HL-60 (cell line): ENCODE data around the gene EMP2.

Experiments
- DNase-seq, 2 experiments: peaks; one replicate each; pipeline ENCODE4 v3.0.0-alpha.2; 2010 to 2020; ENCODE audit warnings: low read depth in 1 of 2, low spot score in 1 of 2
- H3K27ac ChIP-seq: fragments of 250-450 bp; sonication (Bioruptor Pico); replicated peaks from 2 replicates; pipeline ENCODE4 v1.5.1; 2020; ENCODE audit warnings: mild to moderate bottlenecking, moderate library complexity
- H3K27me3 ChIP-seq: fragments of 250-450 bp; sonication (Bioruptor Pico); 2 replicates; pipeline ENCODE4 v1.5.1; 2021; ENCODE audit warnings: mild to moderate bottlenecking, moderate library complexity; ENCODE audit not compliant: insufficient read depth, poor library complexity, severe bottlenecking
- H3K4me3 ChIP-seq: replicated peaks from 2 replicates; pipeline ENCODE4 v1.5.1; 2011; ENCODE audit warnings: mild to moderate bottlenecking, control low read depth, low read length; ENCODE audit not compliant: insufficient read depth
- GABPA ChIP-seq: IDR thresholded peaks from 2 replicates; pipeline ENCODE4 v1.6.1; 2012; ENCODE audit warnings: low read depth
- POLR2AphosphoS5 ChIP-seq: IDR thresholded peaks from 2 replicates; pipeline ENCODE4 v1.6.1; 2012; ENCODE audit warnings: low read depth
- SPI1 ChIP-seq: IDR thresholded peaks from 2 replicates; pipeline ENCODE4 v1.6.1; 2012; ENCODE audit warnings: low read depth, mild to moderate bottlenecking, borderline replicate concordance
- TF ChIP-seq, protein P1 (sequence below): IDR thresholded peaks from one replicate; pipeline ENCODE4 v1.5.1; 2011; ENCODE audit warnings: low read length, control low read depth, inconsistent platforms; ENCODE audit not compliant: insufficient read depth
- TF ChIP-seq, protein P2 (sequence below): IDR thresholded peaks from 2 replicates; pipeline ENCODE4 v1.6.1; 2012; ENCODE audit warnings: low read depth; ENCODE audit not compliant: insufficient replicate concordance

EMP2 gene

DNA sequence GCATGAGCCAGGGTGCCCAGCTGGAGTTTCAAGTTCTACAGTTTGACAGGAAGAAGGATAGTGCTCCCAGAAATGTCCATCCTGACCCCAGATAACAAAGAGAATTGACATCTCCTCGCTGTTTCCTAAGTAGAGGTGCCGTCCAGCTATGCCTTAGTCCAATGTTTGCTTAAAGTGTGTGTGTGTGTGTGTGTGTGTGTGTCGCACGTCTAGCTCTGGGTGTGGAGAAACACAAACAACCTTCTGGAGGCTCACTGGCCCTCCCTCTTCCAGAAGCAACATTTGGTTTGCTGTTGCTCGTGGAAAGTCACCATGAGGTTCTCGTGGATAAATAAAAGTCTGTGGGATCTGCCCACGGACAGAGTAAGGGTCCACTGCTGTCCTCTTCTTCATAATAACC lies 22.1 kb downstream of the EMP2 start:
- TF ChIP-seq, protein P1, sequence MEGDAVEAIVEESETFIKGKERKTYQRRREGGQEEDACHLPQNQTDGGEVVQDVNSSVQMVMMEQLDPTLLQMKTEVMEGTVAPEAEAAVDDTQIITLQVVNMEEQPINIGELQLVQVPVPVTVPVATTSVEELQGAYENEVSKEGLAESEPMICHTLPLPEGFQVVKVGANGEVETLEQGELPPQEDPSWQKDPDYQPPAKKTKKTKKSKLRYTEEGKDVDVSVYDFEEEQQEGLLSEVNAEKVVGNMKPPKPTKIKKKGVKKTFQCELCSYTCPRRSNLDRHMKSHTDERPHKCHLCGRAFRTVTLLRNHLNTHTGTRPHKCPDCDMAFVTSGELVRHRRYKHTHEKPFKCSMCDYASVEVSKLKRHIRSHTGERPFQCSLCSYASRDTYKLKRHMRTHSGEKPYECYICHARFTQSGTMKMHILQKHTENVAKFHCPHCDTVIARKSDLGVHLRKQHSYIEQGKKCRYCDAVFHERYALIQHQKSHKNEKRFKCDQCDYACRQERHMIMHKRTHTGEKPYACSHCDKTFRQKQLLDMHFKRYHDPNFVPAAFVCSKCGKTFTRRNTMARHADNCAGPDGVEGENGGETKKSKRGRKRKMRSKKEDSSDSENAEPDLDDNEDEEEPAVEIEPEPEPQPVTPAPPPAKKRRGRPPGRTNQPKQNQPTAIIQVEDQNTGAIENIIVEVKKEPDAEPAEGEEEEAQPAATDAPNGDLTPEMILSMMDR, result no peak
- TF ChIP-seq GABPA (no peak), SPI1 (no peak), POLR2AphosphoS5 (no peak)
- TF ChIP-seq, protein P2, sequence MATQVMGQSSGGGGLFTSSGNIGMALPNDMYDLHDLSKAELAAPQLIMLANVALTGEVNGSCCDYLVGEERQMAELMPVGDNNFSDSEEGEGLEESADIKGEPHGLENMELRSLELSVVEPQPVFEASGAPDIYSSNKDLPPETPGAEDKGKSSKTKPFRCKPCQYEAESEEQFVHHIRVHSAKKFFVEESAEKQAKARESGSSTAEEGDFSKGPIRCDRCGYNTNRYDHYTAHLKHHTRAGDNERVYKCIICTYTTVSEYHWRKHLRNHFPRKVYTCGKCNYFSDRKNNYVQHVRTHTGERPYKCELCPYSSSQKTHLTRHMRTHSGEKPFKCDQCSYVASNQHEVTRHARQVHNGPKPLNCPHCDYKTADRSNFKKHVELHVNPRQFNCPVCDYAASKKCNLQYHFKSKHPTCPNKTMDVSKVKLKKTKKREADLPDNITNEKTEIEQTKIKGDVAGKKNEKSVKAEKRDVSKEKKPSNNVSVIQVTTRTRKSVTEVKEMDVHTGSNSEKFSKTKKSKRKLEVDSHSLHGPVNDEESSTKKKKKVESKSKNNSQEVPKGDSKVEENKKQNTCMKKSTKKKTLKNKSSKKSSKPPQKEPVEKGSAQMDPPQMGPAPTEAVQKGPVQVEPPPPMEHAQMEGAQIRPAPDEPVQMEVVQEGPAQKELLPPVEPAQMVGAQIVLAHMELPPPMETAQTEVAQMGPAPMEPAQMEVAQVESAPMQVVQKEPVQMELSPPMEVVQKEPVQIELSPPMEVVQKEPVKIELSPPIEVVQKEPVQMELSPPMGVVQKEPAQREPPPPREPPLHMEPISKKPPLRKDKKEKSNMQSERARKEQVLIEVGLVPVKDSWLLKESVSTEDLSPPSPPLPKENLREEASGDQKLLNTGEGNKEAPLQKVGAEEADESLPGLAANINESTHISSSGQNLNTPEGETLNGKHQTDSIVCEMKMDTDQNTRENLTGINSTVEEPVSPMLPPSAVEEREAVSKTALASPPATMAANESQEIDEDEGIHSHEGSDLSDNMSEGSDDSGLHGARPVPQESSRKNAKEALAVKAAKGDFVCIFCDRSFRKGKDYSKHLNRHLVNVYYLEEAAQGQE, result no peak
- no peaks in the 10 kb centered on the region for H3K27me3 ChIP-seq
- no peak overlapping the region for H3K27ac ChIP-seq
- no peak for DNase-seq
- no peak overlapping the region for H3K4me3 ChIP-seq

DNA sequence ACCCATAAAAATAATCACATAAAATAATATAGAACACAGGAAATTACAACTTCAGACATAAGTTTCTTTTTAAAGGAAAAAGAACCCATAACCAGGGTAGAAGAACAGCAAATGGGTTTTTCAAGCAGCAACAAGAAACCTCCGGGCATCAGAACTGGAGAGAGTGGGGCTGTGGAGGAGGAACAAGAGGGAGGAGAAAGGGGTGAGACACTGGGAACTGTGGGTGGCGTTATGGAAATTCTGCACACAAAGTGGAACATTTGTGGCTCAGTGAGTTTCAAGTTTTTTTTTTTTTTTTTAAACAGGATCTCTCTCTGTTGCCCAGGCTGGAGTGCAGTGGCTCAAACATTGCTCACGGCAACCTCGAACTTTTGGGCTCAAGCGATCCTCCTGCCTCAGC lies 22.6 kb downstream of the EMP2 start:
- no peak for DNase-seq
- Histone ChIP-seq H3K27me3 (no peaks in the 10 kb centered on the region), H3K4me3 (no peak overlapping the region), H3K27ac (no peak overlapping the region)
- TF ChIP-seq, protein P2, result no peak

DNA sequence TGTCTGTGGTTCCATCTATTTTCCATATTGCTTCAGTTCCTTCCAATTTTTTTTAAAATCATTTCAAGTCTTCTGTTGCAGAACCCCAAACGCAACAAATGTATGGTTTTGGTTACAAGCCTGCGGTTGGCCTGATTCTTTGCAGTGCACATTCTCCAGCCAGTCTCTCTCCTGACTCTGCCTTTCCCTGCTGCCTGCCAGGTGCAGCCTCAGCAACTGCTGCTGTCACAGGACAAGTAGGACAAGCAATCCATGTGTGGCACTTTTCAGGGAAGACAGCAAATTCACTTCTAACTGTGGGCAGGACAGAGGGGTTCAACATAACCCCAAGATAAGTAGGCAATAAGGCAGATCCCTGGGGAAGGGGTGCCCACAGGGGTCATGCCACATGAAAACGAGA lies 24.2 kb downstream of the EMP2 start:
- Histone ChIP-seq H3K27ac (no peak overlapping the region), H3K4me3 (no peak overlapping the region), H3K27me3 (no peaks in the 10 kb centered on the region)
- no peak for DNase-seq
- TF ChIP-seq, protein P2, result no peak
- no peak for TF ChIP-seq POLR2AphosphoS5
- no peak for TF ChIP-seq GABPA
- TF ChIP-seq SPI1, result no peak
- TF ChIP-seq, protein P1, result no peak

DNA sequence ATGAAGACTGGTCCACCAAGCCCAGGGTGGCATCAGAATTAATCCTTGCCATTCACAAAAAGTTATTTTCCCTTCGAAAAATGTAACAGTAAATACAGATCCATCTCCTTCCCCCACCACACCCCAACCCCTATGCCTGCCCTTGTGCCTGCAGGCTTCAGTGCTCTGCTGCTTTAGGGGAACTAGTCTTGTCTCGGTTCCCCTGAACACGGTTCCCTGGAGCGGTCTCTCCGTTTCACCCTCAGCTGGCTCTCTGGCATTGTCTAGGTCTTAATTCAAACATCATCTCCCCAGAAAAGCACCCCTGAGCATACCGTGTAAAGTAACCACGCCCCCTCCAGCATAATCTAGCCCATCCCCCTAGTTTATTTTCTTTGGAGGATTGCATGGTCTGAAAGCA lies 25.8 kb downstream of the EMP2 start:
- TF ChIP-seq, protein P1, result no peak
- TF ChIP-seq SPI1 (no peak), GABPA (no peak), POLR2AphosphoS5 (no peak)
- TF ChIP-seq, protein P2, result no peak
- no peak for DNase-seq
- no peak overlapping the region for H3K27ac ChIP-seq
- no peak overlapping the region for H3K4me3 ChIP-seq
- no peaks in the 10 kb centered on the region for H3K27me3 ChIP-seq
